ENCODE measurements around the gene PROP1.
"Not testable (repeated sequence)": the region's sequence is repeated elsewhere in the genome, so short reads cannot be mapped to it uniquely, and the experiment has no call there.

Gene PROP1

GRCh38 chr5:177943805-177944736 is 52.0 kb downstream of the PROP1 start:
- FAIRE-seq; DNase-seq (ENCODE audit: insufficient read length, low spot score): not testable (repeated sequence)

- FAIRE-seq; DNase-seq (ENCODE audit: insufficient read length, low spot score): not testable (repeated sequence)
Measured at GRCh38 chr5:177942896-177943295, 53.1 kb downstream of the PROP1 start.
